GM23248 (cell line): Measurements from ENCODE around the gene PIP5KL1. TPM values are rescaled to one million over a fixed set of nuclear protein-coding genes. Genes with fewer than 3 reads are reported as not detected.

Source experiments
- DNase-seq: peaks from one replicate; pipeline ENCODE4 v3.0.0-alpha.2; 2015
- H2AFZ ChIP-seq: fragments of 200-600 bp; sonication (generic); 2 replicates; pipeline ENCODE4 v1.6.1; 2016; ENCODE audit warnings: antibody characterized with exemption
- H3F3A ChIP-seq: fragments of 200-600 bp; sonication (generic); 2 replicates; pipeline ENCODE4 v1.6.1; 2016; ENCODE audit warnings: mild to moderate bottlenecking, antibody characterized with exemption, mixed run types; ENCODE audit not compliant: insufficient read depth
- H3K27ac ChIP-seq: fragments of 200-600 bp; sonication (generic); 2 replicates; pipeline ENCODE4 v1.5.1; 2016; ENCODE audit warnings: mild to moderate bottlenecking
- H3K27me3 ChIP-seq: fragments of 200-600 bp; sonication (generic); replicated peaks from 2 replicates; pipeline ENCODE4 v1.6.1; 2016; ENCODE audit warnings: mild to moderate bottlenecking; ENCODE audit not compliant: insufficient read depth
- H3K36me3 ChIP-seq: fragments of 200-600 bp; sonication (generic); 2 replicates; pipeline ENCODE4 v1.6.1; 2016; ENCODE audit warnings: low read depth, mild to moderate bottlenecking
- H3K4me1 ChIP-seq: fragments of 200-600 bp; sonication (generic); 2 replicates; pipeline ENCODE4 v1.6.1; 2016; ENCODE audit warnings: mild to moderate bottlenecking; ENCODE audit not compliant: insufficient read depth
- H3K4me2 ChIP-seq: fragments of 200-600 bp; sonication (generic); one replicate; pipeline ENCODE4 v1.6.1; 2016; ENCODE audit warnings: mild to moderate bottlenecking; ENCODE audit not compliant: unreplicated experiment
- H3K4me3 ChIP-seq: fragments of 200-600 bp; sonication (generic); 2 replicates; pipeline ENCODE4 v1.5.1; 2016; ENCODE audit warnings: mild to moderate bottlenecking
- H3K79me2 ChIP-seq: fragments of 200-600 bp; sonication (generic); 2 replicates; pipeline ENCODE4 v1.6.1; 2016; ENCODE audit warnings: mild to moderate bottlenecking; ENCODE audit not compliant: insufficient read depth
- H3K9ac ChIP-seq: fragments of 200-600 bp; sonication (generic); 2 replicates; pipeline ENCODE4 v1.6.1; 2016; ENCODE audit warnings: mild to moderate bottlenecking
- H3K9me2 ChIP-seq: fragments of 200-600 bp; sonication (generic); 2 replicates; pipeline ENCODE4 v1.6.1; 2016; ENCODE audit warnings: mixed run types, mild to moderate bottlenecking, moderate library complexity; ENCODE audit not compliant: insufficient read depth
- H3K9me3 ChIP-seq: fragments of 200-600 bp; sonication (generic); one replicate; pipeline ENCODE4 v1.6.1; 2017; ENCODE audit warnings: low read depth
- H4K20me1 ChIP-seq: fragments of 200-600 bp; sonication (generic); 2 replicates; pipeline ENCODE4 v1.6.0; 2016; ENCODE audit not compliant: insufficient read depth
- EZH2 ChIP-seq: fragments of 200-600 bp; sonication (generic); IDR thresholded peaks from 2 replicates; pipeline ENCODE4 v1.6.1; 2018; ENCODE audit warnings: antibody characterized with exemption, mild to moderate bottlenecking; ENCODE audit not compliant: insufficient read depth, poor library complexity, severe bottlenecking
- EZH2phosphoT487 ChIP-seq: fragments of 200-600 bp; sonication (generic); IDR thresholded peaks from 2 replicates; pipeline ENCODE4 v1.6.1; 2018; ENCODE audit warnings: antibody characterized with exemption, moderate library complexity, mild to moderate bottlenecking, low read depth; ENCODE audit not compliant: insufficient read depth
- WGBS, 2 experiments: methylation state at CpG; one replicate each; pipeline ENCODE4 v1.1.6; 2015 to 2017; ENCODE audit warnings: low lambda C conversion rate in 2 of 2, low coverage in 1 of 2; ENCODE audit errors: missing lambda C conversion rate in 2 of 2; 5-methylcytosine and 5-hydroxymethylcytosine counted together
- in situ Hi-C: fragments of 300-500 bp; cut with MboI; formaldehyde crosslinking; loops from 2 replicates; pipeline ENCODE4 v1.15.0; 2020
- polyA plus RNA-seq: library from polyadenylated mRNA; unstranded; fragments of >200 nt; fragmentation: Nextera tagmentation; extraction: Ambion mirVana; gene quantifications from 2 replicates; pipeline ENCODE4 v1.2.1, GENCODE V29; 2016
- total RNA-seq: library from RNA; depleted of rRNA; stranded (reverse); fragments of >200 nt; shearing (Covaris generic); gene quantifications from 2 replicates; pipeline ENCODE4 v1.2.3, GENCODE V29; 2014

Gene PIP5KL1
- total and polyA plus RNA-seq, 2 experiments from 2014 or later, result 5.5 to 8.8 TPM

- Histone ChIP-seq H3K79me2 (peaks cover 22% of the 10 kb centered on the region), H3K9ac (peak overlapping the region; percentile 66), H3K27me3 (no peaks in the 10 kb centered on the region), H3K4me1 (peaks cover 36% of the 10 kb centered on the region), H3K4me2 (no peak overlapping the region), H3K4me3 (no peak overlapping the region), H2AFZ (no peak overlapping the region), H3K9me2 (no peaks in the 10 kb centered on the region), H4K20me1 (no peaks in the 10 kb centered on the region), H3K27ac (peak overlapping the region; percentile 94), H3K36me3 (no peaks in the 10 kb centered on the region), H3K9me3 (no peaks in the 10 kb centered on the region), H3F3A (peaks cover 33% of the 10 kb centered on the region)
- DNase-seq, result no peak
- 70 to 76% methylated on average over 6 of the region's 6 CpGs for WGBS, 2 experiments
- in situ Hi-C loops, result no loop called here
- TF ChIP-seq EZH2phosphoT487 (no peak), EZH2 (no peak)
These were observed 13.0 kb downstream of the PIP5KL1 start for GRCh38 chr9:127917603-127918002.

- peak; percentile 98 for DNase-seq
- H3F3A ChIP-seq, result peaks cover 27% of the 10 kb centered on the region
- no peaks in the 10 kb centered on the region for H3K9me3 ChIP-seq
- in situ Hi-C loops, result no loop called here
- H3K4me2 ChIP-seq, result peak within 1 kb of the TSS; percentile 85
- H3K9me2 ChIP-seq, result no peaks in the 10 kb centered on the region
- H3K27ac ChIP-seq, result peak within 1 kb of the TSS; percentile 94
- no peaks in the 10 kb centered on the region for H3K36me3 ChIP-seq
- no peaks in the 10 kb centered on the region for H4K20me1 ChIP-seq
- WGBS, 2 experiments, result 2 to 3% methylated on average over 46 to 53 of the region's 71 CpGs
- H3K9ac ChIP-seq, result peak within 1 kb of the TSS; percentile 83
- H3K4me1 ChIP-seq, result peaks cover 36% of the 10 kb centered on the region
- H3K4me3 ChIP-seq, result peak within 1 kb of the TSS; percentile 76
- peaks cover 22% of the 10 kb centered on the region for H3K79me2 ChIP-seq
- TF ChIP-seq EZH2, result no peak
- no peak for TF ChIP-seq EZH2phosphoT487
- H2AFZ ChIP-seq, result peak within 1 kb of the TSS; percentile 75
- H3K27me3 ChIP-seq, result no peaks in the 10 kb centered on the region
These were observed 13.6 kb downstream of the PIP5KL1 start, which contains the start of gene ST6GALNAC4 for GRCh38 chr9:127916720-127917581. TSS of gene ST6GALNAC4 (minus strand) at chr9:127917041. CDS start at chr9:127916419, 622 bp downstream.

GRCh38 chr9:127915801-127916719 is 14.5 kb downstream of the PIP5KL1 start:
- Histone ChIP-seq H3K4me2 (peak overlapping the region; percentile 85), H3K79me2 (peaks cover 22% of the 10 kb centered on the region), H3K27ac (peak overlapping the region; percentile 22; the same call in 1 of the 2 replicates), H3K9me3 (no peaks in the 10 kb centered on the region), H4K20me1 (no peaks in the 10 kb centered on the region), H3F3A (peaks cover 27% of the 10 kb centered on the region), H3K27me3 (no peaks in the 10 kb centered on the region), H3K4me1 (peaks cover 33% of the 10 kb centered on the region), H3K4me3 (peak overlapping the region; percentile 76), H3K36me3 (no peaks in the 10 kb centered on the region; the same call in 1 of the 2 replicates), H3K9me2 (no peaks in the 10 kb centered on the region), H3K9ac (peak overlapping the region; percentile 83), H2AFZ (peak overlapping the region; percentile 75)
- in situ Hi-C loops, result no loop called here
- DNase-seq, result peak; percentile 34
- TF ChIP-seq EZH2 (no peak), EZH2phosphoT487 (no peak)
- WGBS, 2 experiments, result 23 to 30% methylated on average over 24 to 27 of the region's 27 CpGs

- Histone ChIP-seq H3K36me3 (no peaks in the 10 kb centered on the region; the same call in 1 of the 2 replicates), H3K9me2 (no peaks in the 10 kb centered on the region), H3K4me3 (no peak overlapping the region), H3K4me2 (peak overlapping the region; percentile 85), H3K4me1 (peaks cover 33% of the 10 kb centered on the region), H3K79me2 (peaks cover 26% of the 10 kb centered on the region), H2AFZ (no peak overlapping the region), H4K20me1 (no peaks in the 10 kb centered on the region), H3K9ac (no peak overlapping the region), H3K9me3 (no peaks in the 10 kb centered on the region), H3K27ac (no peak overlapping the region), H3K27me3 (no peaks in the 10 kb centered on the region), H3F3A (peaks cover 25% of the 10 kb centered on the region)
- WGBS, 2 experiments, result 79 to 82% methylated on average over 5 of the region's 5 CpGs
- peak; percentile 25 for DNase-seq
- no peak for TF ChIP-seq EZH2
- TF ChIP-seq EZH2phosphoT487, result no peak
- in situ Hi-C loops, result no loop called here
These were observed 15.2 kb downstream of the PIP5KL1 start for GRCh38 chr9:127915325-127915752.
